Keratinocyte (primary cell): ENCODE results near the gene NTSR1.

Source experiments
- EZH2 ChIP-seq: IDR thresholded peaks from one replicate; pipeline ENCODE4 v1.6.1; 2012; ENCODE audit warnings: inconsistent platforms, mild to moderate bottlenecking, low read length, moderate library complexity
- TF ChIP-seq, protein P1 (sequence below), 3 experiments: IDR thresholded peaks in 1 of 3; conservative IDR thresholded peaks in 1 of 3; optimal IDR thresholded peaks in 1 of 3; 2 replicates in 2 of 3; 3 replicates in 1 of 3; pipeline versions ENCODE3 to v1.5.1; 2011; ENCODE audit warnings: low read length in 3 of 3, mild to moderate bottlenecking in 3 of 3, moderate library complexity in 2 of 3, control low read depth in 1 of 3, inconsistent platforms in 1 of 3; ENCODE audit not compliant: insufficient read depth in 2 of 3; ENCODE audit errors: extremely low read depth in 1 of 3

DNA sequence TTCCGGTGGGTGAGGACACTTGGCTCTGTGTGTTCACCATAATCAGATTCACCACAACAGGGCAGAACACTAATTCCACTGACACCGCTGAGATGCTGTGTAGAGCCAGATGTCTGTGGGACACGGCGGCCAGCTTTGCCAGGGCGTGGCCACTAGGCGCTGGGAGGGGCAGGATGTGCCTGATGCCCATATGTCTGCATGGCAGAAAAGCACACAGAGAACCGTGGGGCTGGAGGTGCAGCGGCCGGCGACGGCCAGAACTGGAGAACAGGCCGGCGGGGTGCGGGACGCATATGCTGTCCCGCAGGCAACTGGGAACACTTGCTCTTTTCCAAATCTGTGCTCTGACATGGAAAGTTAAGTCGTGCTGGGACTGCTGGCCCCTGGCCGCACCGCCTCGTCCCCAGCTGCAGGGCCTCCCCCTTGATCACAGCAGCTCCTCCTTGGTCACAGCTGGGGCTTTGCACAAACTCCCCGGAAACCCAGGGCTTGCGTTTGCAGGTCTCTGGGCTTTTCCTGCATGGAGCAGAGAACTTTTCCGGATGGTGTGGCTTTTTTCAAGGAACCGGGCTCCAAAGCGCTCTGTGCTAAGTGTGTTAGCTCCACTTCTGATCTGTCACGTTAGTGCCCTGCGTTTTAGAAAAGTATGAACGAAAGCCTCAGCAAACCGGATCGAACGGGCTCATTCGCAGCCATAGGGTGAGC is 31.1 kb downstream of the NTSR1 start:
- TF ChIP-seq, protein P1, sequence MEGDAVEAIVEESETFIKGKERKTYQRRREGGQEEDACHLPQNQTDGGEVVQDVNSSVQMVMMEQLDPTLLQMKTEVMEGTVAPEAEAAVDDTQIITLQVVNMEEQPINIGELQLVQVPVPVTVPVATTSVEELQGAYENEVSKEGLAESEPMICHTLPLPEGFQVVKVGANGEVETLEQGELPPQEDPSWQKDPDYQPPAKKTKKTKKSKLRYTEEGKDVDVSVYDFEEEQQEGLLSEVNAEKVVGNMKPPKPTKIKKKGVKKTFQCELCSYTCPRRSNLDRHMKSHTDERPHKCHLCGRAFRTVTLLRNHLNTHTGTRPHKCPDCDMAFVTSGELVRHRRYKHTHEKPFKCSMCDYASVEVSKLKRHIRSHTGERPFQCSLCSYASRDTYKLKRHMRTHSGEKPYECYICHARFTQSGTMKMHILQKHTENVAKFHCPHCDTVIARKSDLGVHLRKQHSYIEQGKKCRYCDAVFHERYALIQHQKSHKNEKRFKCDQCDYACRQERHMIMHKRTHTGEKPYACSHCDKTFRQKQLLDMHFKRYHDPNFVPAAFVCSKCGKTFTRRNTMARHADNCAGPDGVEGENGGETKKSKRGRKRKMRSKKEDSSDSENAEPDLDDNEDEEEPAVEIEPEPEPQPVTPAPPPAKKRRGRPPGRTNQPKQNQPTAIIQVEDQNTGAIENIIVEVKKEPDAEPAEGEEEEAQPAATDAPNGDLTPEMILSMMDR (optimal IDR thresholded peaks at IDR 0.05 in 1 of 3, IDR thresholded peaks at IDR 0.05 in 1 of 3, conservative IDR thresholded peaks at IDR 0.05 in 1 of 3; ENCODE audit: extremely low read depth in 1 of 3, insufficient read depth in 2 of 3, low read length in 3 of 3) = no peak
- TF ChIP-seq EZH2 = no peak
